K562 (cell line): ENCODE data around the gene TEX38. TPM values are rescaled to one million over a fixed set of nuclear protein-coding genes. Genes with fewer than 3 reads are reported as not detected.

Experiments used
- ARID1B ChIP-seq: fragments of 450-650 bp; IDR thresholded peaks from 2 replicates; pipeline ENCODE4 v1.6.1; 2016; ENCODE audit warnings: antibody characterized with exemption, mild to moderate bottlenecking, inconsistent platforms
- ARID3B ChIP-seq: fragments of 250-450 bp; sonication (Bioruptor Pico); IDR thresholded peaks from 2 replicates; pipeline ENCODE4 v1.4.0; 2020; ENCODE audit warnings: borderline replicate concordance
- CBX8 ChIP-seq: fragments of 200-600 bp; sonication (generic); IDR thresholded peaks from 2 replicates; pipeline ENCODE4 v1.6.1; 2012; ENCODE audit warnings: borderline replicate concordance, mixed run types, low read depth, mild to moderate bottlenecking, moderate library complexity, mixed read lengths, low read length, control low read depth, inconsistent platforms; ENCODE audit not compliant: poor library complexity, severe bottlenecking; ENCODE audit errors: extremely low read depth
- CHD1 ChIP-seq: fragments of 200-600 bp; sonication (generic); IDR thresholded peaks from one replicate; pipeline ENCODE4 v1.6.1; 2012; ENCODE audit warnings: mild to moderate bottlenecking, moderate library complexity, low read length, inconsistent platforms
- CTBP1 ChIP-seq: fragments of 450-650 bp; IDR thresholded peaks from 2 replicates; pipeline ENCODE4 v1.6.1; 2016; ENCODE audit warnings: borderline replicate concordance
- ESRRA ChIP-seq: fragments of 450-650 bp; IDR thresholded peaks from 2 replicates; pipeline ENCODE4 v1.6.1; 2014; ENCODE audit warnings: low read depth, mild to moderate bottlenecking, moderate library complexity, borderline replicate concordance
- FOXJ3 ChIP-seq: sonication (generic); formaldehyde crosslinking; IDR thresholded peaks from 2 replicates; pipeline ENCODE4 v1.4.0; 2020; ENCODE audit warnings: mild to moderate bottlenecking, missing genetic modification reagents
- GATA2 ChIP-seq: sonication (generic); formaldehyde crosslinking; IDR thresholded peaks from 2 replicates; pipeline ENCODE4 v1.4.0; 2020; ENCODE audit warnings: mild to moderate bottlenecking, missing genetic modification reagents
- HMBOX1 ChIP-seq: sonication (generic); IDR thresholded peaks from 2 replicates; pipeline ENCODE4 v1.6.1; 2016
- MAFK ChIP-seq: IDR thresholded peaks from 2 replicates; pipeline ENCODE4 v1.6.1; 2011; ENCODE audit warnings: low read length, improper control_type of control experiment
- PHF8 ChIP-seq: fragments of 200-600 bp; sonication (generic); IDR thresholded peaks from 2 replicates; pipeline ENCODE4 v1.6.1; 2012; ENCODE audit warnings: mixed run types, mild to moderate bottlenecking, inconsistent platforms, low read length, moderate library complexity, borderline replicate concordance
- PRMT5 ChIP-seq: sonication (generic); formaldehyde crosslinking; IDR thresholded peaks from 2 replicates; pipeline ENCODE4 v1.5.0; 2020; ENCODE audit warnings: missing genetic modification reagents
- SREBF2 ChIP-seq: sonication (generic); formaldehyde crosslinking; IDR thresholded peaks from 2 replicates; pipeline ENCODE4 v1.4.0; 2020; ENCODE audit warnings: mild to moderate bottlenecking, missing genetic modification reagents
- SRSF3 ChIP-seq: fragments of 200-400 bp; formaldehyde crosslinking; IDR thresholded peaks from 2 replicates; pipeline ENCODE4 v1.6.1; 2016; ENCODE audit warnings: mild to moderate bottlenecking, low read length, moderate library complexity; ENCODE audit not compliant: insufficient read depth
- TCF3 ChIP-seq: sonication (generic); formaldehyde crosslinking; IDR thresholded peaks from 2 replicates; pipeline ENCODE4 v1.4.0; 2020; ENCODE audit warnings: mild to moderate bottlenecking, missing genetic modification reagents
- ZBTB17 ChIP-seq: fragments of 450-650 bp; formaldehyde crosslinking; IDR thresholded peaks from 2 replicates; pipeline ENCODE4 v1.4.0; 2020; ENCODE audit warnings: mild to moderate bottlenecking
- ZNF384 ChIP-seq: IDR thresholded peaks from 2 replicates; pipeline ENCODE4 v1.6.1; 2012; ENCODE audit warnings: low read depth, low read length, improper control_type of control experiment
- ZNF785 ChIP-seq: fragments of 250-450 bp; sonication (Bioruptor Pico); IDR thresholded peaks from 2 replicates; pipeline ENCODE4 v1.4.0; 2020; ENCODE audit warnings: mild to moderate bottlenecking
- polyA plus RNA-seq, 8 experiments: library from polyadenylated mRNA; depleted of rRNA in 4 of 8; stranded (reverse) in 5 of 8; unstranded in 3 of 8; fragments of >200 nt; fragmentation: Nextera tagmentation in 2 of 8; fragmentation: Illumina TruSeq in 1 of 8; extraction: Ambion mirVana in 2 of 8; extraction: Trizol in 1 of 8; gene quantifications; 2 replicates each; pipeline versions ENCODE4 v1.2.1 to v1.2.3, GENCODE V29; 2011 to 2014; ENCODE audit warnings: inconsistent platforms in 1 of 8, missing spikeins in 1 of 8
- total RNA-seq, 7 experiments: library from RNA; depleted of rRNA in 6 of 7; stranded (reverse); fragments of >200 nt in 6 of 7; fragmentation: Illumina TruSeq in 2 of 7; extraction: Trizol in 2 of 7; gene quantifications; 2 replicates each; pipeline versions ENCODE4 v1.2.1 to v1.2.3, GENCODE V29; 2011 to 2021; ENCODE audit warnings: low replicate concordance in 1 of 7
- TF ChIP-seq, protein P1 (sequence below): fragments of 250-450 bp; sonication (Bioruptor Pico); IDR thresholded peaks from 2 replicates; pipeline ENCODE4 v1.6.1; 2021; ENCODE audit warnings: mild to moderate bottlenecking
- TF ChIP-seq, protein P2 (sequence below): fragments of 250-450 bp; sonication (Bioruptor Pico); IDR thresholded peaks from 2 replicates; pipeline ENCODE4 v1.8.0; 2022; ENCODE audit warnings: inconsistent platforms, mild to moderate bottlenecking, moderate library complexity, borderline replicate concordance
- TF ChIP-seq, protein P3 (sequence below): fragments of 250-450 bp; sonication (Bioruptor Pico); IDR thresholded peaks from 2 replicates; pipeline ENCODE4 v1.8.0; 2021; ENCODE audit warnings: borderline replicate concordance, mild to moderate bottlenecking, moderate library complexity; ENCODE audit not compliant: poor library complexity, severe bottlenecking
- TF ChIP-seq, protein P4 (sequence below): sonication (generic); formaldehyde crosslinking; IDR thresholded peaks from 2 replicates; pipeline ENCODE4 v1.4.0; 2020; ENCODE audit warnings: mild to moderate bottlenecking, missing genetic modification reagents

TEX38 gene
- total and polyA plus RNA-seq, 9 of the 15 experiments (the other 6 are each of a cell fraction or from before 2014, with no cell fraction given) = not detected

DNA sequence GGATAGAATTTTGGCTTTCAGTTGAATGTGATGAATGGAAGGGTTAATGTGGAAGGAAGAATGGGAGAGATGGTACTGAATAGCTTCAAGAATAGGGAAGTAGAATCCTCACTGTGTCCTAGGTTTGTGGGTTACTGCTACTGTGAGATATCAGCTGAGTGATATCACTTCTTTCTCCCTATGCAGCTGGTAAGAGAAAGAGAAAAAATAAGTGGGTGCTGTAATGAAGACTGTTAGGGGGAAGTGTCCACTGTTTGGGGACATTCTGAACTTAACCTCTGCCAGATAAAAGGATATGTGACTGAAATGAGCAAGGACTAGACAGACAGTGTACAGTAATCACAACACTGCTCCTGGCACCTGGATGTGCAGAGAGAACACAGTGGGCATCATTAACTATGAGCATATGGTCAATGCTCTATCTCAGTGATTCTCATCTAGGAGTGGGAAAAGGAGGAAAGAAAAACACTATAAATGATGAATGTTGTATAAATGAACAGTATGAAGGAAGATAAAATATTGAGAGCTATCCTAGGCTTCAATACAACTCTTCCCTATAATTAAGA is 29.5 kb upstream of the TEX38 start (continued):
- no peak for TF ChIP-seq SRSF3
- TF ChIP-seq, protein P1, sequence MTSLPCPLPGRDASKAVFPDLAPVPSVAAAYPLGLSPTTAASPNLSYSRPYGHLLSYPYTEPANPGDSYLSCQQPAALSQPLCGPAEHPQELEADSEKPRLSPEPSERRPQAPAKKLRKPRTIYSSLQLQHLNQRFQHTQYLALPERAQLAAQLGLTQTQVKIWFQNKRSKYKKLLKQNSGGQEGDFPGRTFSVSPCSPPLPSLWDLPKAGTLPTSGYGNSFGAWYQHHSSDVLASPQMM (CRISPR knock-in tag) = no peak
- peak; percentile 52 for TF ChIP-seq TCF3 (CRISPR knock-in tag)
- TF ChIP-seq FOXJ3 (CRISPR knock-in tag) = no peak
- TF ChIP-seq, protein P2, sequence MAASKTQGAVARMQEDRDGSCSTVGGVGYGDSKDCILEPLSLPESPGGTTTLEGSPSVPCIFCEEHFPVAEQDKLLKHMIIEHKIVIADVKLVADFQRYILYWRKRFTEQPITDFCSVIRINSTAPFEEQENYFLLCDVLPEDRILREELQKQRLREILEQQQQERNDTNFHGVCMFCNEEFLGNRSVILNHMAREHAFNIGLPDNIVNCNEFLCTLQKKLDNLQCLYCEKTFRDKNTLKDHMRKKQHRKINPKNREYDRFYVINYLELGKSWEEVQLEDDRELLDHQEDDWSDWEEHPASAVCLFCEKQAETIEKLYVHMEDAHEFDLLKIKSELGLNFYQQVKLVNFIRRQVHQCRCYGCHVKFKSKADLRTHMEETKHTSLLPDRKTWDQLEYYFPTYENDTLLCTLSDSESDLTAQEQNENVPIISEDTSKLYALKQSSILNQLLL = no peak
- TF ChIP-seq ESRRA = no peak
- 0 out of 2 replicates have a peak, but pooled peaks have one; percentile 31 for TF ChIP-seq ARID1B
- TF ChIP-seq MAFK = no peak
- TF ChIP-seq CHD1 = no peak
- no peak for TF ChIP-seq ARID3B (CRISPR knock-in tag)
- no peak for TF ChIP-seq SREBF2 (CRISPR knock-in tag)
- no peak for TF ChIP-seq PHF8
- TF ChIP-seq GATA2 (CRISPR knock-in tag) = peak; percentile 36; the same call in 1 of the 2 replicates
- 0 out of 2 replicates have a peak, but pooled peaks have one; percentile 24 for TF ChIP-seq ZBTB17 (CRISPR knock-in tag)
- no peak for TF ChIP-seq PRMT5
- no peak for TF ChIP-seq CBX8
- no peak for TF ChIP-seq ZNF785 (CRISPR knock-in tag)
- no peak for TF ChIP-seq ZNF384
- peak; percentile 32; the same call in 1 of the 2 replicates for TF ChIP-seq HMBOX1
- no peak for TF ChIP-seq CTBP1
- TF ChIP-seq, protein P3, sequence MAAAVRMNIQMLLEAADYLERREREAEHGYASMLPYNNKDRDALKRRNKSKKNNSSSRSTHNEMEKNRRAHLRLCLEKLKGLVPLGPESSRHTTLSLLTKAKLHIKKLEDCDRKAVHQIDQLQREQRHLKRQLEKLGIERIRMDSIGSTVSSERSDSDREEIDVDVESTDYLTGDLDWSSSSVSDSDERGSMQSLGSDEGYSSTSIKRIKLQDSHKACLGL (CRISPR knock-in tag) = no peak
- TF ChIP-seq, protein P4, sequence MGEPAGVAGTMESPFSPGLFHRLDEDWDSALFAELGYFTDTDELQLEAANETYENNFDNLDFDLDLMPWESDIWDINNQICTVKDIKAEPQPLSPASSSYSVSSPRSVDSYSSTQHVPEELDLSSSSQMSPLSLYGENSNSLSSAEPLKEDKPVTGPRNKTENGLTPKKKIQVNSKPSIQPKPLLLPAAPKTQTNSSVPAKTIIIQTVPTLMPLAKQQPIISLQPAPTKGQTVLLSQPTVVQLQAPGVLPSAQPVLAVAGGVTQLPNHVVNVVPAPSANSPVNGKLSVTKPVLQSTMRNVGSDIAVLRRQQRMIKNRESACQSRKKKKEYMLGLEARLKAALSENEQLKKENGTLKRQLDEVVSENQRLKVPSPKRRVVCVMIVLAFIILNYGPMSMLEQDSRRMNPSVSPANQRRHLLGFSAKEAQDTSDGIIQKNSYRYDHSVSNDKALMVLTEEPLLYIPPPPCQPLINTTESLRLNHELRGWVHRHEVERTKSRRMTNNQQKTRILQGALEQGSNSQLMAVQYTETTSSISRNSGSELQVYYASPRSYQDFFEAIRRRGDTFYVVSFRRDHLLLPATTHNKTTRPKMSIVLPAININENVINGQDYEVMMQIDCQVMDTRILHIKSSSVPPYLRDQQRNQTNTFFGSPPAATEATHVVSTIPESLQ (CRISPR knock-in tag) = no peak
